Cardiac ventricle fibroblast (primary cell): ENCODE measurements around the gene ASCL4. TPM values are rescaled to one million over a fixed set of nuclear protein-coding genes. Genes with fewer than 3 reads are reported as not detected.

ENCODE experiments used
- total RNA-seq: library from RNA; depleted of rRNA; stranded (reverse); fragments of >200 nt; gene quantifications from 2 replicates; pipeline ENCODE4 v1.2.3, GENCODE V29; 2015

ASCL4 gene, protein sequence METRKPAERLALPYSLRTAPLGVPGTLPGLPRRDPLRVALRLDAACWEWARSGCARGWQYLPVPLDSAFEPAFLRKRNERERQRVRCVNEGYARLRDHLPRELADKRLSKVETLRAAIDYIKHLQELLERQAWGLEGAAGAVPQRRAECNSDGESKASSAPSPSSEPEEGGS
- not detected in 2 replicates for total RNA-seq

GRCh38 chr12:107774349-107775029, at the start of gene ASCL4:
TSS of gene ASCL4 (plus strand) at chr12:107774704. CDS start at chr12:107775219, 515 bp downstream.

GRCh38 chr12:107760809-107761501, 13.5 kb upstream of the ASCL4 start, which contains the start of gene PRDM4:
TSS of gene PRDM4 (minus strand) at chr12:107761137. CDS start at chr12:107760515, 622 bp downstream.

Other genes starting within 250 kb of the ASCL4 start
- 69.1 and 86.0 TPM in 2 replicates for gene PWP1, start 88.9 kb upstream of the ASCL4 start, total RNA-seq
- 13.7 and 16.1 TPM in 2 replicates for gene PRDM4, start 13.6 kb upstream of the ASCL4 start, total RNA-seq